HCT116 (cell line): Measurements from ENCODE around the gene COTL1.

Experiments
- EZH2 ChIP-seq: fragments of 200-600 bp; sonication (generic); IDR thresholded peaks from 2 replicates; pipeline ENCODE4 v1.6.1; 2017; ENCODE audit warnings: antibody characterized with exemption, mixed run types
- POLR2A ChIP-seq: IDR thresholded peaks from 2 replicates; pipeline ENCODE4 v1.7.0; 2011; ENCODE audit warnings: borderline replicate concordance; ENCODE audit not compliant: insufficient read depth, insufficient read length; ENCODE audit errors: extremely low read depth
- RAD21 ChIP-seq: IDR thresholded peaks from 2 replicates; pipeline ENCODE4 v1.6.1; 2012; ENCODE audit warnings: low read depth, mild to moderate bottlenecking
- TF ChIP-seq, protein P1 (sequence below), 3 experiments: fragments of 200-600 bp in 1 of 3; sonication (generic) in 1 of 3; IDR thresholded peaks in 2 of 3; conservative IDR thresholded peaks in 1 of 3; 2 replicates each; pipeline ENCODE4 v1.5.1; 2012 to 2017; ENCODE audit warnings: low read depth in 2 of 3, low read length in 2 of 3, antibody characterized with exemption in 1 of 3, borderline replicate concordance in 1 of 3, control low read depth in 1 of 3, mild to moderate bottlenecking in 1 of 3, mixed read lengths in 1 of 3, mixed run types in 1 of 3, moderate library complexity in 1 of 3; ENCODE audit not compliant: insufficient read depth in 1 of 3

DNA sequence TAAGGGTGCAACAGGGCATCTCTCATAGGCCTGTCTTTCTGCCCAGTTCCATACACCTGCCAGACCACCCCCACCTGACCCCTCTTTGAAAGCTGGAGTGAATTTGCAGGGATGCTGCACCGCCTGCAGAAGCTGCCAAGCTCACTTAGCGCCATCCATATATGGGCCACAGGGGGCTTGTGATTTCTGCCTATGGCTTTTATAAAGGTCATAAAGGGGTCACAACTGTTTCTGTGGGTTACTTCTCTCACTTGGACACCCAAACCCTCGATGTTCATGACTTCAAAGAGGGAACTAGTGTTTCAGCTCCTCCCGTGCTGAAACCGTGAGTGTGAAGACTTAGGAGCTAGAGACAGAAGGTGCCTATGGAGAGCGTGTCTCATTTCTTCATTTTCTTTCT, 89.6 kb downstream of the COTL1 start:
- TF ChIP-seq POLR2A (no peak), EZH2 (no peak), RAD21 (no peak)
- TF ChIP-seq, protein P1, sequence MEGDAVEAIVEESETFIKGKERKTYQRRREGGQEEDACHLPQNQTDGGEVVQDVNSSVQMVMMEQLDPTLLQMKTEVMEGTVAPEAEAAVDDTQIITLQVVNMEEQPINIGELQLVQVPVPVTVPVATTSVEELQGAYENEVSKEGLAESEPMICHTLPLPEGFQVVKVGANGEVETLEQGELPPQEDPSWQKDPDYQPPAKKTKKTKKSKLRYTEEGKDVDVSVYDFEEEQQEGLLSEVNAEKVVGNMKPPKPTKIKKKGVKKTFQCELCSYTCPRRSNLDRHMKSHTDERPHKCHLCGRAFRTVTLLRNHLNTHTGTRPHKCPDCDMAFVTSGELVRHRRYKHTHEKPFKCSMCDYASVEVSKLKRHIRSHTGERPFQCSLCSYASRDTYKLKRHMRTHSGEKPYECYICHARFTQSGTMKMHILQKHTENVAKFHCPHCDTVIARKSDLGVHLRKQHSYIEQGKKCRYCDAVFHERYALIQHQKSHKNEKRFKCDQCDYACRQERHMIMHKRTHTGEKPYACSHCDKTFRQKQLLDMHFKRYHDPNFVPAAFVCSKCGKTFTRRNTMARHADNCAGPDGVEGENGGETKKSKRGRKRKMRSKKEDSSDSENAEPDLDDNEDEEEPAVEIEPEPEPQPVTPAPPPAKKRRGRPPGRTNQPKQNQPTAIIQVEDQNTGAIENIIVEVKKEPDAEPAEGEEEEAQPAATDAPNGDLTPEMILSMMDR (IDR thresholded peaks at IDR 0.05 in 2 of 3, conservative IDR thresholded peaks at IDR 0.05 in 1 of 3; ENCODE audit: borderline replicate concordance in 1 of 3, insufficient read depth in 1 of 3, low read depth in 2 of 3, low read length in 2 of 3), result no peak
